Neutrophil (primary cell): ENCODE results near the gene CD93.

Source experiments
- H3K27ac ChIP-seq: fragments of 200-600 bp; sonication (generic); 2 replicates; pipeline ENCODE4 v1.5.1; 2016; ENCODE audit warnings: mild to moderate bottlenecking, moderate library complexity
- H3K27me3 ChIP-seq: fragments of 200-600 bp; sonication (generic); 2 replicates; pipeline ENCODE4 v1.6.0; 2016; ENCODE audit warnings: mild to moderate bottlenecking
- H3K36me3 ChIP-seq: fragments of 200-600 bp; sonication (generic); 2 replicates; pipeline ENCODE4 v1.5.1; 2017
- H3K4me1 ChIP-seq, 2 experiments: fragments of 200-600 bp in 1 of 2; sonication (generic) in 1 of 2; 1 replicate in 1 of 2; 2 replicates in 1 of 2; pipeline versions ENCODE4 v1.5.1 to v1.6.1; 2013 to 2016; ENCODE audit warnings: low read depth in 1 of 2, low read length in 1 of 2, mild to moderate bottlenecking in 1 of 2, moderate library complexity in 1 of 2; ENCODE audit not compliant: control insufficient read depth in 1 of 2, insufficient read depth in 1 of 2
- H3K4me3 ChIP-seq, 2 experiments: fragments of 200-600 bp in 1 of 2; sonication (generic) in 1 of 2; 1 replicate in 1 of 2; 2 replicates in 1 of 2; pipeline ENCODE4 v1.5.1; 2013 to 2016; ENCODE audit warnings: low read depth in 1 of 2, low read length in 1 of 2, mild to moderate bottlenecking in 1 of 2, moderate library complexity in 1 of 2
- H3K9me3 ChIP-seq: fragments of 200-600 bp; sonication (generic); 2 replicates; pipeline ENCODE4 v1.5.1; 2016
- TF ChIP-seq, protein P1 (sequence below): fragments of 200-600 bp; sonication (generic); IDR thresholded peaks from 2 replicates; pipeline ENCODE4 v1.5.1; 2016; ENCODE audit warnings: antibody characterized with exemption

The CD93 gene

GRCh38 chr20:23065266-23066201 is 20.6 kb downstream of the CD93 start:
- H3K36me3 ChIP-seq: no peaks in the 10 kb centered on the region
- no peaks in the 10 kb centered on the region for H3K27me3 ChIP-seq
- TF ChIP-seq, protein P1, sequence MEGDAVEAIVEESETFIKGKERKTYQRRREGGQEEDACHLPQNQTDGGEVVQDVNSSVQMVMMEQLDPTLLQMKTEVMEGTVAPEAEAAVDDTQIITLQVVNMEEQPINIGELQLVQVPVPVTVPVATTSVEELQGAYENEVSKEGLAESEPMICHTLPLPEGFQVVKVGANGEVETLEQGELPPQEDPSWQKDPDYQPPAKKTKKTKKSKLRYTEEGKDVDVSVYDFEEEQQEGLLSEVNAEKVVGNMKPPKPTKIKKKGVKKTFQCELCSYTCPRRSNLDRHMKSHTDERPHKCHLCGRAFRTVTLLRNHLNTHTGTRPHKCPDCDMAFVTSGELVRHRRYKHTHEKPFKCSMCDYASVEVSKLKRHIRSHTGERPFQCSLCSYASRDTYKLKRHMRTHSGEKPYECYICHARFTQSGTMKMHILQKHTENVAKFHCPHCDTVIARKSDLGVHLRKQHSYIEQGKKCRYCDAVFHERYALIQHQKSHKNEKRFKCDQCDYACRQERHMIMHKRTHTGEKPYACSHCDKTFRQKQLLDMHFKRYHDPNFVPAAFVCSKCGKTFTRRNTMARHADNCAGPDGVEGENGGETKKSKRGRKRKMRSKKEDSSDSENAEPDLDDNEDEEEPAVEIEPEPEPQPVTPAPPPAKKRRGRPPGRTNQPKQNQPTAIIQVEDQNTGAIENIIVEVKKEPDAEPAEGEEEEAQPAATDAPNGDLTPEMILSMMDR: no peak
- H3K27ac ChIP-seq: no peak overlapping the region
- H3K9me3 ChIP-seq: no peaks in the 10 kb centered on the region
- H3K4me1 ChIP-seq: no peaks in the 10 kb centered on the region
- H3K4me3 ChIP-seq: no peak overlapping the region

- H3K4me1 ChIP-seq: no peaks in the 10 kb centered on the region
- no peaks in the 10 kb centered on the region for H3K27me3 ChIP-seq
- H3K36me3 ChIP-seq: no peaks in the 10 kb centered on the region
- no peaks in the 10 kb centered on the region for H3K9me3 ChIP-seq
- H3K4me3 ChIP-seq: no peak overlapping the region
- H3K27ac ChIP-seq: no peak overlapping the region
- TF ChIP-seq, protein P1: no peak
These were observed 22.5 kb downstream of the CD93 start for GRCh38 chr20:23063581-23063980.

GRCh38 chr20:23063168-23063567 is 23.0 kb downstream of the CD93 start:
- TF ChIP-seq, protein P1: no peak
- no peak overlapping the region for H3K27ac ChIP-seq
- no peaks in the 10 kb centered on the region for H3K9me3 ChIP-seq
- H3K27me3 ChIP-seq: no peaks in the 10 kb centered on the region
- no peak overlapping the region for H3K4me3 ChIP-seq
- H3K4me1 ChIP-seq: no peaks in the 10 kb centered on the region
- H3K36me3 ChIP-seq: no peaks in the 10 kb centered on the region

DNA sequence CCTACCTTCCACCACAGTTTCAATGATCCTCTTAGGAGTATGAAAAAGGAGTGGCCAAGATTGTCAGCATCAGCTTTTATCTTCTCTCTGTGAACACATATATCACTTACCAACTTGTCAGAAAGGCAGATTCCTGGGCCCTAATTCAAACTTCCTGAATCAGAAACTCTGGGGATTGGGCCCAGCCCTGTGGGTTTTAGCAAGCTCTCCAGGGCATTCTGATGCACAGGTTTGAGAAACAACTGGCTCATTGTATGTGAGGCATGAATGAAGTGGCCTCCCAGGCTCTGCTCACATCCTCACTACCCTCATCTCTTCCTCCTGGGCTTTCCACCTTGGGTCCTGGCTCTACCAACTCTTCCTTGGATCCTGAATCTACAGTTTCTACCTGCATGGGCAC is 23.5 kb downstream of the CD93 start:
- H3K4me3 ChIP-seq: no peak overlapping the region
- H3K27me3 ChIP-seq: no peaks in the 10 kb centered on the region
- no peak overlapping the region for H3K27ac ChIP-seq
- no peaks in the 10 kb centered on the region for H3K9me3 ChIP-seq
- H3K36me3 ChIP-seq: no peaks in the 10 kb centered on the region
- TF ChIP-seq, protein P1: no peak
- H3K4me1 ChIP-seq: no peaks in the 10 kb centered on the region

- no peak overlapping the region for H3K27ac ChIP-seq
- no peaks in the 10 kb centered on the region for H3K27me3 ChIP-seq
- no peaks in the 10 kb centered on the region for H3K36me3 ChIP-seq
- TF ChIP-seq, protein P1: peak; percentile 22
- no peak overlapping the region for H3K4me3 ChIP-seq
- no peaks in the 10 kb centered on the region for H3K4me1 ChIP-seq
- no peaks in the 10 kb centered on the region for H3K9me3 ChIP-seq
These were observed 24.2 kb downstream of the CD93 start for GRCh38 chr20:23061734-23062561.
